ENCODE data around the gene SLC6A11.

The SLC6A11 gene

GRCh38 chr3:10985181-10985580 is 169.2 kb downstream of the SLC6A11 start:
- no peak for DNase-seq

DNA sequence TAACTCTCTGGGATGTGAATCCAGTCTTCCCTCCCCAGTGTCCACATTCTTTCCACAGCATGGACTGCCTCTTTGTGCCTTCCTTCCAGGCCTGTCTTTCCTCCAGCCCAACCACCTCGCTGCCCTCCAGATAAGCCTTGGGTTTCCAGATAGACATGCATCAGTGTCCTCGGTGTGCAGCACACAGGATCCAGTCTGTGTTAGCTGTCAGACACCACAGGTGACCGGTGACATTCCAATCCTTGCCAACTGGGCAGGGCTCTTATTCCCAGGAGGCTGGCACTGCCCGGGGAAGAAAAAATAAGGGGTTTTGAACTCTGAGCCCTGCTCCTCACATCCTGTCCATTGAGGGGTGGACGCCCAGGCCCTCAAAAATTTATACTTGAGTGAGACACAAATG is 170.6 kb downstream of the SLC6A11 start:
- DNase-seq = no peak

- no peak for DNase-seq
Measured at GRCh38 chr3:10988001-10988665, 172.1 kb downstream of the SLC6A11 start.

DNA sequence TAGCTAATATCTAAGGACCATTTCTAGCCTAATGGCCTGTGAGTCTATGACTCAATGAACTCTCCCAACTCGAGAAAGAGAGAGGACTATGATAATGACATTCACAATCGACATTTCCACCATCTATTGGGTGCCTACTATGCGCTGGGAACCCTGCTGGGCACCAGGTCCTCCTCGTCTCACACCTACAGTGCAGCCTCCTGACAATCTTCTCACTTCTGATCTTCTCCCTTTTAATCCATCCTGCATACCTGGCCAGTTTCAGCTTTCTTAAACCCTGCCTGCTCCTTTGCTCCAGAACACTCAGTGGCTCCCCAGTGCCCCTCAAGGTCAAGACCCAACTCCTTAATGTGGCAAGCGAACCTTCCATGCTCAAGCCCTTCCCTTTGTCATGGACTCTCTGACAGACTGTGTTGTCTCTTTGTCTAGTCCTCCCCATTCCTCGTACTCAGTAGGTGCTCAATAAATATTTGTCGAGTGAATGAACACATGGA is 173.0 kb downstream of the SLC6A11 start:
- no peak for DNase-seq
